Activated naive CD8-positive, alpha-beta T cell (primary cell): ENCODE results near the gene EMP1.

Source experiments
- H3K27ac Mint-ChIP-seq: one replicate; pipeline ENCODE4 v1.8.0; 2021; ENCODE audit warnings: mixed read lengths
- H3K27me3 Mint-ChIP-seq: one replicate; pipeline ENCODE4 v1.8.0; 2021; ENCODE audit warnings: mixed read lengths
- H3K36me3 Mint-ChIP-seq: one replicate; pipeline ENCODE4 v1.8.0; 2021; ENCODE audit warnings: mixed read lengths
- H3K4me1 Mint-ChIP-seq: one replicate; pipeline ENCODE4 v1.8.0; 2021; ENCODE audit warnings: low read depth, mixed read lengths
- H3K4me3 Mint-ChIP-seq: one replicate; pipeline ENCODE4 v1.8.0; 2021; ENCODE audit warnings: mild to moderate bottlenecking, mixed read lengths
- H3K9me3 Mint-ChIP-seq: one replicate; pipeline ENCODE4 v1.8.0; 2021; ENCODE audit warnings: low read depth, mixed read lengths

Gene EMP1

GRCh38 chr12:13215056-13215455 is 18.5 kb downstream of the EMP1 start:
- no peaks in the 10 kb centered on the region for H3K27me3 Mint-ChIP-seq
- H3K4me1 Mint-ChIP-seq = peaks cover 13% of the 10 kb centered on the region
- H3K36me3 Mint-ChIP-seq = peaks cover 3% of the 10 kb centered on the region
- H3K4me3 Mint-ChIP-seq = no peak overlapping the region
- no peak overlapping the region for H3K27ac Mint-ChIP-seq
- H3K9me3 Mint-ChIP-seq = no peaks in the 10 kb centered on the region

GRCh38 chr12:13218641-13219040 is 22.1 kb downstream of the EMP1 start:
- peaks cover 2% of the 10 kb centered on the region for H3K36me3 Mint-ChIP-seq
- no peaks in the 10 kb centered on the region for H3K4me1 Mint-ChIP-seq
- H3K9me3 Mint-ChIP-seq = no peaks in the 10 kb centered on the region
- H3K27me3 Mint-ChIP-seq = peaks cover 1% of the 10 kb centered on the region
- no peak overlapping the region for H3K4me3 Mint-ChIP-seq
- H3K27ac Mint-ChIP-seq = no peak overlapping the region

- no peak overlapping the region for H3K4me3 Mint-ChIP-seq
- no peaks in the 10 kb centered on the region for H3K9me3 Mint-ChIP-seq
- H3K27ac Mint-ChIP-seq = no peak overlapping the region
- no peaks in the 10 kb centered on the region for H3K4me1 Mint-ChIP-seq
- H3K27me3 Mint-ChIP-seq = peaks cover 1% of the 10 kb centered on the region
- peaks cover 2% of the 10 kb centered on the region for H3K36me3 Mint-ChIP-seq
Measured at GRCh38 chr12:13219320-13219719, 22.8 kb downstream of the EMP1 start.

DNA sequence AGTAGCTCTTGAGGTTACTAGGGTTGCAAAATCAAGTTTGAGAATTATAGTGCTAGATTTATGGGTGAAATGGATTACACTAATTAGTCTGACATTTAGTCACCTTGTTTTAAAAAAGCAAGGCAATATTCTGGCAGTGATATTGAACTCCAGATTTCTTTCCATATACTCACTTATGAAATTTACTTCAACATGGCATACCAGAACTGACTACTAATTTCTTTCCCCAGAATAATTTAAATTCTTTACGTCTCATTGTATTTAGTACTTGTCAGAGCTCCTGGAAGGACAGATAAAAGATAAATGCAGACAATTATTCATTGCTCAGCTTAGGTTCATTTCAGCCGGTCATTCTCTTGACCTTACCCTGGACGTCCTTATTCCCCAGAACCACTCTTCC is 24.3 kb downstream of the EMP1 start:
- Mint-ChIP-seq H3K4me3 (no peak overlapping the region), H3K9me3 (no peaks in the 10 kb centered on the region), H3K4me1 (no peaks in the 10 kb centered on the region), H3K27ac (no peak overlapping the region), H3K36me3 (peaks cover 2% of the 10 kb centered on the region), H3K27me3 (peaks cover 3% of the 10 kb centered on the region)

DNA sequence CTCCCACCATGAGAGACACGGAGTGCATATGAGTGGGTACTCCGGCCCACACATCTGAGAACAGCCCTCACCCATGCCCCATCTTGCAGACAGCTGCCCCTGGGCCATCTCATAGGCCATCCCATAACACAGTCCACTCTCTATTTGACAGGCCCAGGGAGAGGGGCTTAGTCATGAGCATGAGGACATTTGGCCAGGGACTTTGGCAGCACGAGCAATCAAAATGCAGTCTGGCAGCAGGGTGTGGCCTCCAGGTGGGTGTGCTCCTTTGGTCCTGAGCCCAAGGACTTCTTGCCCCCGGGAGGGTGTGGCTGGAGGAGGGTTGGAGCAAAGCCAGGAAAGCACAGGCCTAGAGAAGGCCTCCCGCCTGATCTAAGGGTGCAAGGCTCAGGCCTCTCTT is 25.6 kb downstream of the EMP1 start:
- peaks cover 2% of the 10 kb centered on the region for H3K36me3 Mint-ChIP-seq
- H3K4me3 Mint-ChIP-seq = no peak overlapping the region
- H3K27me3 Mint-ChIP-seq = peaks cover 5% of the 10 kb centered on the region
- H3K4me1 Mint-ChIP-seq = no peaks in the 10 kb centered on the region
- H3K9me3 Mint-ChIP-seq = no peaks in the 10 kb centered on the region
- no peak overlapping the region for H3K27ac Mint-ChIP-seq

- Mint-ChIP-seq H3K9me3 (no peaks in the 10 kb centered on the region), H3K36me3 (peaks cover 2% of the 10 kb centered on the region), H3K4me1 (no peaks in the 10 kb centered on the region), H3K27me3 (peaks cover 6% of the 10 kb centered on the region), H3K27ac (no peak overlapping the region), H3K4me3 (no peak overlapping the region)
Measured at GRCh38 chr12:13223179-13223804, 26.8 kb downstream of the EMP1 start.

GRCh38 chr12:13223941-13224340 is 27.4 kb downstream of the EMP1 start:
- Mint-ChIP-seq H3K4me3 (no peak overlapping the region), H3K9me3 (no peaks in the 10 kb centered on the region), H3K27me3 (peaks cover 7% of the 10 kb centered on the region), H3K27ac (no peak overlapping the region), H3K4me1 (no peaks in the 10 kb centered on the region), H3K36me3 (peaks cover 2% of the 10 kb centered on the region)

DNA sequence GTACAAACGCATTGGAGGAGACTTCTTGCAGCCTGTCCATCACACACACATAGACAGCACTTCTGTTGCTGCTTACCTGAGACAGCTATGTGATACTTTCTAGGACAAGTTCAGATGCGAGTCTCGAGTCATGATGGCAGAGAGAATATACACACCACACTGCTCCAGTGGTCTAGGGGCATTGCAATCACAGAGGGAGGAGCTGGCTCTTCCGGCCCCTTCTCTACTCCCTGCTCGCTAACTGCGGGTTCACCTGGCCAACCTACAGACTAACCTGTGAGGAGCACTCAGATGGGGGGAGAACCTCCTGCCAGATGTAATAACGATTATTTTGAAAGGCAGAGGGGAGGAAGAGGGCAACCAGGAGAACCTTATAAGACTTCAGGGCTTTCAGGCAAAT is 30.7 kb downstream of the EMP1 start:
- no peaks in the 10 kb centered on the region for H3K4me1 Mint-ChIP-seq
- H3K27me3 Mint-ChIP-seq = peaks cover 7% of the 10 kb centered on the region
- no peak overlapping the region for H3K4me3 Mint-ChIP-seq
- no peaks in the 10 kb centered on the region for H3K9me3 Mint-ChIP-seq
- H3K36me3 Mint-ChIP-seq = no peaks in the 10 kb centered on the region
- H3K27ac Mint-ChIP-seq = no peak overlapping the region

- H3K9me3 Mint-ChIP-seq = no peaks in the 10 kb centered on the region
- H3K4me3 Mint-ChIP-seq = no peak overlapping the region
- H3K4me1 Mint-ChIP-seq = no peaks in the 10 kb centered on the region
- no peaks in the 10 kb centered on the region for H3K36me3 Mint-ChIP-seq
- peaks cover 7% of the 10 kb centered on the region for H3K27me3 Mint-ChIP-seq
- no peak overlapping the region for H3K27ac Mint-ChIP-seq
Measured at GRCh38 chr12:13228579-13228978, 32.1 kb downstream of the EMP1 start.

- H3K36me3 Mint-ChIP-seq = no peaks in the 10 kb centered on the region
- no peaks in the 10 kb centered on the region for H3K9me3 Mint-ChIP-seq
- H3K27me3 Mint-ChIP-seq = peaks cover 7% of the 10 kb centered on the region
- no peak overlapping the region for H3K27ac Mint-ChIP-seq
- no peaks in the 10 kb centered on the region for H3K4me1 Mint-ChIP-seq
- no peak overlapping the region for H3K4me3 Mint-ChIP-seq
Measured at GRCh38 chr12:13229504-13229903, 33.0 kb downstream of the EMP1 start.

- no peak overlapping the region for H3K27ac Mint-ChIP-seq
- peaks cover 5% of the 10 kb centered on the region for H3K27me3 Mint-ChIP-seq
- H3K4me3 Mint-ChIP-seq = no peak overlapping the region
- H3K9me3 Mint-ChIP-seq = no peaks in the 10 kb centered on the region
- H3K36me3 Mint-ChIP-seq = no peaks in the 10 kb centered on the region
- H3K4me1 Mint-ChIP-seq = no peaks in the 10 kb centered on the region
Measured at GRCh38 chr12:13230500-13230899, 34.0 kb downstream of the EMP1 start.

- Mint-ChIP-seq H3K4me1 (no peaks in the 10 kb centered on the region), H3K4me3 (no peak overlapping the region), H3K27ac (no peak overlapping the region), H3K36me3 (no peaks in the 10 kb centered on the region), H3K27me3 (peaks cover under 1% of the 10 kb centered on the region), H3K9me3 (no peaks in the 10 kb centered on the region)
Measured at GRCh38 chr12:13233830-13234641, 37.5 kb downstream of the EMP1 start.

DNA sequence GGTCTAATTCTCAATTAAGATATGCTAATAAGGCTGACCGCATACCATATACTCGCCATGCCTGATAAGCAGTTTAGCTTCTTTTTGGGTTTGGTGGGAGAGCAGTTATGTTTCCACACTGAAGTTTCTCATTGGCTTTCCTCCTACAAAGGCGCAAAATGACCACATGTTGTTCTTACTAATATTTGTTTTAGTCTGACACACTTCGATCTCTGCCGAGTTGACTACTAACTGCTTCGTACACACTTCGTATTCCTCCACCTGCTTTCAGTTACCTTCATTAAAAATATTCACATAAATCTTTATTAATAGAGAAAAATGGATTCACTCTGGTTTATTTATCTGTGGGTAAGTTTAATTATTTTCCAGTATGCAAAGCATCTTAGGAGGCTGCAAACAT is 41.7 kb downstream of the EMP1 start:
- Mint-ChIP-seq H3K4me3 (no peak overlapping the region), H3K9me3 (no peaks in the 10 kb centered on the region), H3K36me3 (no peaks in the 10 kb centered on the region), H3K27me3 (peaks cover 2% of the 10 kb centered on the region), H3K27ac (no peak overlapping the region), H3K4me1 (no peaks in the 10 kb centered on the region)

DNA sequence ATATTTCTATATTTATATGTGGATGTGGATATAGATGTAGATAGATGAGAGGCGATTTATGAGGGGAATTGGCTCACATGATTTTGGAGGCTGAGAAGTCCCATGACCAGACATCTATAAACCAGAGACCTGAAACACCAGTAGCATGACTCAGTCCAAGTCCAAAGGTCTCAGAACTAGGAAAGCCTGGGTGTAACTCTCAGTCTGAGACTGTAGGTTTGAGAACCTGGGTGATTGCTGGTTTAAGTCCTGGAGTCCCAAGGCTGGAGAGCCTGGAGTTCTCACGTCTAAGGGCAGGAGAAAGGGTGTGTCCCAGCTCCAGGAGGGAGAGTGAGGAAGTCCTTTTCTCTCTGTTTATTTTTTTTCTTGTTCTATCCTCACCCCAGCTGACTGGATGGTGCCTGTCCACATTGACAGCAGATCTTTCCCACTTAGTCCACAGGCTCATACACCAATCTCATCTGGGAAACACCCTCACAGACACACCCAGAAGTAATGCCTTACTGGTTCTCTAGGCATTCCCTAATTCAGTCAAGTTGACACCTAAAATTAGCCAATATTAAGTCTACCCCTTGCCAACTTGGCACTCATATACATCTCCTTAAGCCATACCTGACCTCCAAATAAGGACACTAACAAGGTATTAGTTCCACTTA is 45.4 kb downstream of the EMP1 start:
- Mint-ChIP-seq H3K4me3 (no peak overlapping the region), H3K4me1 (no peaks in the 10 kb centered on the region), H3K9me3 (no peaks in the 10 kb centered on the region), H3K27ac (no peak overlapping the region), H3K27me3 (peaks cover 7% of the 10 kb centered on the region), H3K36me3 (no peaks in the 10 kb centered on the region)

GRCh38 chr12:13242936-13243335 is 46.4 kb downstream of the EMP1 start:
- no peak overlapping the region for H3K4me3 Mint-ChIP-seq
- H3K27ac Mint-ChIP-seq = no peak overlapping the region
- H3K9me3 Mint-ChIP-seq = no peaks in the 10 kb centered on the region
- no peaks in the 10 kb centered on the region for H3K36me3 Mint-ChIP-seq
- H3K4me1 Mint-ChIP-seq = no peaks in the 10 kb centered on the region
- peaks cover 7% of the 10 kb centered on the region for H3K27me3 Mint-ChIP-seq
